Fibroblast of skin of left quadriceps (primary cell): Measurements from ENCODE around the gene UBE2J2.

ENCODE experiments used
- DNase-seq, 2 experiments: peaks; one replicate each; pipeline ENCODE4 v3.0.0-alpha.2; 2013; ENCODE audit warnings: low read depth in 2 of 2

UBE2J2 gene

DNA sequence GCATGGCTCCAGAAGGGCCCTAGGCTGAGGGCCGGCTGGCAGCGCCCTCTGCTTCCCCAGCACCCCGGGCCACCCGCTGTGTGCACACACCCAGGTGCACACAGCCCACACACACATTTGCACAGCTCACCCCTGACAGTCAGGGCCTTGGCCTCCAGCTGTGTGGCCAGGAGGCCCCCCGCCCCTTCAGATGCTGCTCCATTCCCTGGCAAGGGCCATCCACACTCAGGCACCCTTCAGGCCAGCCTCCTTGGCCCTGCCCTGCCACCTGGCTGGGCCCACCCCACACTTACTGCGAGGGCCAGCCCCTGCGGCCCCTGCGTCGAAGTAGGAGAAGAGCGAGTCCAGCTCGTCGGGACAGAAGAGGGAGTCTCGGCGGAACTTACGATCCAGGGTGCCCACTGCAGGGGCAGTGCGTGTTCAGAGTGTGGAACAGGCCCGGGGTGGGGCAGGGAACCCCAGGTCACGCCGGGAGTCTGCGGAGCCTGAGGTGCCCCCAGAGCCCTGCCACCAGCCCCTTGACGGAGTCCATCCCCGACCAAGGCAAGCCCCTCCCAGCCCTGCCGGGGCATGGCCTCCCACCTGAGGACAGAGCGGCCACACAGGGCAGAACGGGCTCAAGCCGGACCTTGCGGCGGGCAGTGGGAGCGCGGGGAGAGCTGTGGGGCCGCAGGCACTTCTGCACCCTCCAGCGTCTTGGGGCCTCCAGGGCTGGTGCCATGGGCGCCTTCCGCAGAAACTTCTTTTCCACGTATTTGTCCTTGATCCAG lies 21.7 kb upstream of the UBE2J2 start:
- DNase-seq, result no peak

DNA sequence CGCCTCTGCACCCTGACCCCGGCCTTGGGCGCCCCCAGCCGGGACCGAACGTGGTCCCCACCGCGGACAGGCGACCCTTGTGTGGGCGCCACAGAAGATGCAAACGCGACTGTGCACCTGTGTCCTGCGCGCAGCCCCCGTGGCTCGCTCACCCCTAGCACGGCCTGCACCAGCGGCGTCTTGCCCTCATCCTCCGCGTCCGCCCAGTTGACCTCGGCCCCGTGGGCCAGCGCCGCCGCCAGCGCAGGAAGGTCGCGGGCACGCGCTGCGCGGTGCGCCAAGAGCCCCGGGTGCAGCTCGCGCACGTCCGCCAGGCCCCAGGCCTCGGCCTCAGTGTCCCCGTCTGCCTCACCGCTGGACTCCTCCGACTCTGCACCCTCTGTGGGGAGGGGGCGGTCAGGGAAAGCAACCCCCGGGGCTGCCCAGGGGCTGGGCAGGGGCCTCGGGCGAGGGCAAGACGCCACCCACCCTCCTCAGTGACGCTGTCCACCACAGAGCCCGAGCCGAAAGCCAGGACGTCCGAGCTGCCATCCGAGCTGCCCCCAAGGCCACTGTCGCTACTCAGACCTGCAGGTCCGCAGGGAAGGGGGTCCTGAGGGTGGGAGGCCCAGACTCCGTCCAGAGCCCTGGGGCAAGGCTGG lies 20.7 kb upstream of the UBE2J2 start:
- no peak for DNase-seq

DNA sequence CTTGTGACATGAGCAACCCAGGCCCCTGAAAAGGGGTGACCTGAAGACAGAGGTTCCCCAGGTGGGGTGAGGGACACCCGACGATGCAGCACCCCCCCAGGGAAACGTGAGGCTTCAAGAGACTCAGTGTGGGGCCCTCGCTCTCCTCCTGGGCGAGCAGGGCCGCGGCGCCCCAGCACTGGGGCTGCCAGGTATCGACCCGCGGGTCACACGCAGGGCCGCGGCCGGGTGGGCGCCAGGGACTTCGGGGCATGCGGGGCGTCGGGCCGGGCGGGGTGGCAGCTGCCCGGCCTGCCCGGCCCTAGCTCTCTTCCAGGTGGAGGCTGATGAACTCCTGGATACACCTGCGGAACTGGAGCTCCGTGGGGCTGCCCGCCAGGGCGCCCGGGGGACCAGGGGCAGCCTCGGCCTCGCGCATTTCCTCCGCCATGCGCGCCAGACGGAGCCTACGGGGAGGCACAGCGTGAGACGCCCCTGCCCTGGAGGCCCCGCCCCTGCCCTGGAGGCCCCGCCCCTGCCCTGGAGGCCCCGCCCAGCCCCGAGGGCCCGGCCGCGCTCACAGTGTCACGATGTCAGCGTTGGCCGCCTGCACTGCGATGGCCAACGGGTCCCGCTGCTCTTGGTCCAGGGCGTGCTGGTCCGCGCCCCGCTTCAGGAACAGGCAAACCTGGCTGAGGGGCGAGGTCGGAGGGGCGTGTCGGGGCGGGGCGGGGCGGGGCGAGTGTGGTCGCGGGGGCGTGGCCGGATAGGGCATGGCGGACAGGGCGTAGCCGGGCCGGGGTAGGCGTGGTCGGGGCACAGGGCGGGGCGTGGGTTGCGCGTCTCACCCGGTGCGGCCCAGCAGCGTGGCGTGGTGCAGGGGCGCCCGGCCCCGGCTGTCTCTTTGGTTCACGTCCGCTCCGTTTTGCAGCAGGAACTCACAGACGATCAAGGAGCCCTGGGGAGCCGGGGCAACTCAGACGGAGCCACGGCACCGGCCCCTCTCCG lies 19.9 kb upstream of the UBE2J2 start:
- no peak for DNase-seq

DNA sequence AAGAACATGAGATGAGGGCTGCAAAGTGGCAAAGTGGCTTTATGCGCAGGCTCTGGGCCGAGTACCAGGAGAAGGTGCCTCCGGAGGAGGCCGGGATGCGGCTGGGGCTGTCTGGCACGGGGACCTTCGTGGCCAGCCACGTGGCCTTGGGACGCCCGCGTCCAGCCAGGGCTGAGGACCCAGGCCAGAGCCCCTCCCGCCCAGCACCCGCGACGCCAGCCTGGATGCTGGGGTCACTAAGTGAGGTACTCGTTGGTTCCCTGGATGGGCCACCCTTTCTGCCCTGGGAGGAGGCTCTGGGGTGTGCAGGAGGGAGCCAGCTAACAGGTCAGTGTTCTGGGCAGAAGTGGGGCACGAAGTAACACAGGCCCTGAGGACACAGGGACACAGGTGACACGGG lies 19.2 kb upstream of the UBE2J2 start:
- DNase-seq, result no peak

DNA sequence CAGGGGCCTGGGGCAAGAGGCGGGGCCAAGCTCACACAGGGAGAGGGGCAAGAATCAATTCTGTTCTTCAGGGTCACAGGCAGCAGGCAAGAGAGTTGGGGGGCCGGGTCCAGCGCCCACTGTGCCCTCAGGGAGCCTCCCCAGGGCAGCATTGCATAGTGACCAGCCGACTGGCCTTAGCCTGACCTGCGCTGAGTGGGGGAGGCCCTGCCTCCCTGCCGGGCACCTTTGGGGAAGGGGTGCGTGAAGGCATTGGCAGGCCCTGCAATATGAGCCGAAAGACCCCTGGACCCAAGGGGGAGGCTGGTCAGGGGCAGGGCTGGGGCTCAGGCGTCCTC lies 18.8 kb upstream of the UBE2J2 start:
- DNase-seq, result no peak

DNA sequence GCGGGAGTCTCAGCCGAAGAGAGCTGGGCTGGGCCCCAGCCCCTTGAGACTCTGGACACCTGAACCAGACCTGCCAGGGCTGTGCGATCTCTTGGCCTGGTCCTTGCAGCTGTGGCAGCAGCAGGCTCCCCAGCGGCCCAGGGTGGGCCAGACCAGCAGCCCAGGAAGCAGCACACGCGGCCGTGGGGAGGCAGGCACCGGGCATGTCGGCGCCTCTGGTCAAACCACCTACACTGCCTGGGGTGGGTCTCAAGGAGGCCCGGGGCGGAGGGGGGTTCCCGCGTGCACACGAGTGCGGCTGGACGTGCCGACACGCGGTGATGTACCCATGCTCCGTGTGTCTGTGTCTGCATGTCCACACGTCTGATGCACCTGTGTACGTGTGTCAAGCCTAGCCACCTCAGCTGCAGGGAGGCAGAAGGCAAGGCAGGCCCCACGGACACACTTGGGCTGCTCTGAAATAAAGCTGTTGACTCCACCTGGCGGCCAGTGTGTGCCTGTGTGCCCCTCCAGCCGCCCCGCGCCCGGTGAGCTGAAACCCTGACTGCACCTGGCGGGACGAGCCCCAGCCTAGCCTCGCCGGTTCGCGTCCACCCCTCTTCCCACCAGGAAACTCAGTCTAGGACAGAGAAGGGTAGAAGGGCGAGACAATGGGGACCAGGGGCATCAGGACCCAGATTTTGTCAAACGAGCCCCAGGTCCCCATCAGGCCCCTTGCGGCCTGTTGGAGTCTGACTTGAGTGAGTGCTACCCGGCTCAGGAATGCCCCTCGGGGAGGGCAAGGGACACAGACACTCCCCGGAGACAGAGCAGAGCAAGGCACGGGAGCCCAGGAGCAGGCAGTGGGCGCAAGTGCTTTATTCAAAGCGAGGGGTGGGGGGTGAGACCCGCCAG lies 18.1 kb upstream of the UBE2J2 start:
- no peak for DNase-seq

DNA sequence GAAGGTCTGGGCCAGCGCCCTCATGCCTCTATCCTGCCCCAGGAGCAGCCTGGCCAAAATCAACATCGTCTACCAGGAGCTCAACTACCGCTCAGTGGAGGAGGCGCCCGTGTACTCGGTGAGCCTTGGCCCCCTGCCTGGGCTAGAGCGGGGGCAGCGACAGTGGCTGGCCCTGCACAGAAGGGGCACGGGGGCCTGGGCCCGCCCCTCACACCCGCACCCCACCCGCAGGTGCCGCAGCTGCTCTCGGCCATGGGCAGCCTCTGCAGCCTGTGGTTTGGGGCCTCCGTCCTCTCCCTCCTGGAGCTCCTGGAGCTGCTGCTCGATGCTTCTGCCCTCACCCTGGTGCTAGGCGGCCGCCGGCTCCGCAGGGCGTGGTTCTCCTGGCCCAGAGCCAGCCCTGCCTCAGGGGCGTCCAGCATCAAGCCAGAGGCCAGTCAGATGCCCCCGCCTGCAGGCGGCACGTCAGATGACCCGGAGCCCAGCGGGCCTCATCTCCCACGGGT lies 17.4 kb upstream of the UBE2J2 start:
- no peak for DNase-seq

DNA sequence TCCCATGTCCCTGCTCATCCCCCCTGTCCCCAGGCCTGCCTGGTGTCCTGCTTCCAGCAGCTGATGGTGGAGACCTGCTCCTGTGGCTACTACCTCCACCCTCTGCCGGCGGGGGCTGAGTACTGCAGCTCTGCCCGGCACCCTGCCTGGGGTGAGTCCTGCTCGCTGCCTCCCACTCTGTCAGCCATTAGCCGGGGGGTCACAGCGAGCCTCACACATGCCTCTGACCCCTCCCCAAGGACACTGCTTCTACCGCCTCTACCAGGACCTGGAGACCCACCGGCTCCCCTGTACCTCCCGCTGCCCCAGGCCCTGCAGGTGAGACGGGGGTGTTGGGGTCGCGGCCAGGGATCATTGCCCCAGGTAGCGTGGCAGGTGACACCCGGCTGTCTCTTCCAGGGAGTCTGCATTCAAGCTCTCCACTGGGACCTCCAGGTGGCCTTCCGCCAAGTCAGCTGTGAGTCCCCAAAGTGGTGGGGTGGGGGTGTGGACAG lies 16.6 kb upstream of the UBE2J2 start:
- no peak for DNase-seq

DNA sequence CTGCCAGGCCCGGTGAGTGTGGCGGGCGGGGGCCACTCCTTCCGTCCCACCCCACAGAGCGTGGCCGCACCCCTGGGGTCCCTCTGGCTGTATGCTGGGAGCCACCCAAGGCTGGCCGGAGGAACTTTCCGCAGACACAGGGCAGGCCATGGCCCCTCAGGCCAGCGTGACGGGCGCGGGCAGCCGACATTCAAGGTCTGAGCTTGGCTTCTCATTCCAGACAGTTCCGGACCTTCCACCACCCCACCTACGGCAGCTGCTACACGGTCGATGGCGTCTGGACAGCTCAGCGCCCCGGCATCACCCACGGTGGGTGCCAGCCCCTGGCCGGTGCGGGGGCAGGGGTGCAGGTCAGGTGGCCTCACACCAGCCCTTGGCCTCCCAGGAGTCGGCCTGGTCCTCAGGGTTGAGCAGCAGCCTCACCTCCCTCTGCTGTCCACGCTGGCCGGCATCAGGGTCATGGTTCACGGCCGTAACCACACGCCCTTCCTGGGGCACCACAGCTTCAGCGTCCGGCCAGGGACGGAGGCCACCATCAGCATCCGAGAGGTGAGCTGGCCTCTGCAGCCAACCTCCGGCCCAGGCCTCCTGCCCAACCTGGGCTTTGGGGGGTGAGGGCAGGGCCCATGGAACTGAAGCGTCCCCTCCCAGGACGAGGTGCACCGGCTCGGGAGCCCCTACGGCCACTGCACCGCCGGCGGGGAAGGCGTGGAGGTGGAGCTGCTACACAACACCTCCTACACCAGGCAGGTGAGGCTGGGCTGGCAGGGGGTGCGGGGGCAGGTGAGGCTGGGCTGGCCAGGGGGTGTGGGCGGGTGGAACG lies 13.8 kb upstream of the UBE2J2 start:
- no peak for DNase-seq

DNA sequence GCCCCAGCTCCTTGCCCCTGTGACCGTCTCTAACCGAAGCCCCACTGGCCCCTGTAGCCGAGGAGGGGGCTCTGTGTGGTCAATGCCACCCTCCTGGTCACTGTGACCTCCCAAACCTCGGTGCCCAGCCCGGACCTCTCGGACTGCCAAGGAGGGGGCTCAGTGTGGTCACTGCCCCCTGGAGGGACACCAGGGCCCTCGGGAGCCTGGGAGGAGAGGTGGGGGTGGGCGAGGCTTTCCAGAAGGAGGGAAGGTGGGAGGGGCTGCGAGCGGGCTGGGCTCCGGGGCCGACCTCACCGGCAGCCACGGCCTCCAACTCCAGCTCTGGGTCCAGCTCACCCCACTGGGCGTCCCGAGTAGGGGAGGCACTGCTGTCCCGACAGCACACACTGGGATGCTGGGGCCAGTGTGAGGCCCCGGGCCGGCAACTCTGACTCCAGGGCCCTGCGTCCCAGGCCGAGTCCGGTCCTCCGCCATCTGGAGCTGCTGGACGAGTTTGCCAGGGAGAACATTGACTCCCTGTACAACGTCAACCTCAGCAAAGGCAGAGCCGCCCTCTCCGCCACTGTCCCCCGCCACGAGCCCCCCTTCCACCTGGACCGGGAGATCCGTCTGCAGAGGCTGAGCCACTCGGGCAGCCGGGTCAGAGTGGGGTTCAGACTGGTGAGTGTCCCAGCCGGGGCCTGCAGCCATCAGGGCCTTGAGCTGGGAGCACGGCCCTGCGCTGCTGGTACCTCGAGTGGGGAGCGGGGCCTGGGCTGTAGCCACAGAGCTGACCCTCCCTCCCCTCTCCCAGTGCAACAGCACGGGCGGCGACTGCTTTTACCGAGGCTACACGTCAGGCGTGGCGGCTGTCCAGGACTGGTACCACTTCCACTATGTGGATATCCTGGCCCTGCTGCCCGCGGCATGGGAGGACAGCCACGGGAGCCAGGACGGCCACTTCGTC lies 12.9 kb upstream of the UBE2J2 start:
- DNase-seq, result no peak

DNA sequence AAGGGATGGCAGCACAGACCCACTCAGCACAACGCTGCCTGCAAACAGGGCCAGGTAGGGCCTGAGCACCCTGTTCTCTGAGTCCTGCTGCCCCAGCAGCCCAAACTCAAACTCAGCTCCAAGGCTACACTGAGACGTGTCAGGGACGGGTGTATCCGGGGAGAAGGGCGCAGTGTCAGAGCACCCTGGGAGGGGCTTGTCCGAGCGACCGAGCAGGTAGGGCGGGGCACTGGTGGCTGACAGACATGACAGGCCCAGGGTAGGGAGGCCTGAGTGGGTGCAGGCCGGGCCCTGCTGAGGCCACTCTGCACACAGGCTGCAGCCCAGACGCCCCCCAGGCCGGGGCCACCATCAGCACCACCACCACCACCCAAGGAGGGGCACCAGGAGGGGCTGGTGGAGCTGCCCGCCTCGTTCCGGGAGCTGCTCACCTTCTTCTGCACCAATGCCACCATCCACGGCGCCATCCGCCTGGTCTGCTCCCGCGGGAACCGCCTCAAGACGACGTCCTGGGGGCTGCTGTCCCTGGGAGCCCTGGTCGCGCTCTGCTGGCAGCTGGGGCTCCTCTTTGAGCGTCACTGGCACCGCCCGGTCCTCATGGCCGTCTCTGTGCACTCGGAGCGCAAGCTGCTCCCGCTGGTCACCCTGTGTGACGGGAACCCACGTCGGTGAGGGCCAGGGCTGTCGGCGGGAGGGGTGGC lies 12.1 kb upstream of the UBE2J2 start:
- DNase-seq, result no peak

DNA sequence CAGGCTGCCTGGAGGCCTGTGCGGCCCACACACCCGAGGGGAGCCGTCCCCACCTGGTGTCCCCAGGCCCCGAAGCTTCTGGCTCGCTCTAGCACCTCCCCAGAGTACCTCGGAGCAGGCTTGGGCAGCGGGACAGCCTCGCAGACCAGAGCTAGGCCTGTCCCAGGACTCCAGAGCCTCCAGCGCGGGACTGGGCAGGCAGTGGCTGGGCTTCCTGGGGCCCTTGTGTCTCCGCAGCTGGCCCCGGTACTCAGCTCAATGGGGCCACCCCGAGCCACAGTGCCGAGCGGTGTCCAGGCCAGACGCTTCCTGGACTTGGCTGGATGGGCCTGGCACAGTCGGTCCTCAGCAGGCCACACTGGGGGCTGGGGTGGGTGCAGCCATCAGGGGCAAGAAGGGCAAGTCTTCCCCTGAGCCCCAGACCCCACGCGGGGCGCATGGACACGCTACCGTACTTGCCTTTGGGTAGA lies 11.5 kb upstream of the UBE2J2 start:
- DNase-seq, result no peak

DNA sequence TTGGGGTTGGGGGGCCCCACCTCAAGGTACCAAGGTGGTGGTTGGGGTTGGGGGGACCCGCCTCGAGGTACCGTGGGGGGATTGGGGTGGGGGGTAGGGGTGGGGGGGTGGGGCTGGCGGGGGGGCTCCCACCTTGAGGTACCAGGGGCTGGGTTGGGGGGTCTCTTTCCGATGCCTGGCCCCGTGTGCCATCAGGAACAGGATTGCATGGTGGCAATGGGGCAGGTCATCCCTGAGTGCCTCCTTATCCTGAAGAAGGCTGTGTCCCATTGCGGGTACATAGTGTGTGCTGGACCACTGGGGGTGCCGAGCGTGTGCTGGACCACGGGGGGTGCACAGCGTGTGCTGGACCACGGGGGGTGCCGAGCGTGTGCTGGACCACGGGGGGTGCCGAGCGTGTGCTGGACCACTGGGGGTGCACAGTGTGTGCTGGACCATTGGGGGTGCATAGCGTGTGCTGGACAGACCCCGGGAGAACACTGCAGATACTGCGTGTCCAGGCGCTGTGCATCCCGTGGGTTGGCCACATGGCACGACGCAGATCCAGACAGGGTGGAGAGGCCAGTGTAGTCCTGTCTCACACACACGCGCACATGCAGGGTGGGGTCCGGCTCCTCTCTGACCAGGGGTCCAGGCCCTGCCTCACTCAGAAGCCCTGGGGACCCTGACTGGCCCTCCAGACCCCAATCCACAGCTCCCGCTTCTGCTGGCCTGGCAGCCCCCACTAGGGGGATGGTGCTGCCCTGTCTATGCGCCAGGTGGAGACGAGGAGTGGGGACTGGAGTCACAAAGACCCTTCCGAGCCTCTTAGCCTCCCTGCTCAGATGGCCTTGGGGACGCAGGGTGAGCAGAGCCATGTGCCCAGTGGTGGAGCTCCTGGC lies 10.8 kb upstream of the UBE2J2 start:
- DNase-seq, result no peak

DNA sequence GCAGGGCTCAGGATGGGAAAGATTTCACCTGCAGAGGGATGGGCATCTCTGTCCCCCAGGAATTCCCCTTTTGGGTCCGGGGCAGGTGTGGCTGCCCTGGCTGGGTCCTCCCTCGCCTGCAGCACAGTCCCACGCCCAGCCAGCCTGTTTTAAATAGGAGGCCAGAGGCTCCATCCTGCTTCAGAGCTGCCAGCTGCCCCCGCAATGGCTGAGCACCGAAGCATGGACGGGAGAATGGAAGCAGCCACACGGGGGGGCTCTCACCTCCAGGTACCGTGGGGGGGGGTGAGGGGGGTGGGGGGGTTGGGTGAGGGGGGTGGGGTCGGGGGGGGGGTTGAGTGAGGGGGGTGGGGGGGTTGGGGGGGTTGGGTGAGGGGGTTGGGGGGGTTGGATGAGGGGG lies 10.2 kb upstream of the UBE2J2 start:
- DNase-seq, result no peak

DNA sequence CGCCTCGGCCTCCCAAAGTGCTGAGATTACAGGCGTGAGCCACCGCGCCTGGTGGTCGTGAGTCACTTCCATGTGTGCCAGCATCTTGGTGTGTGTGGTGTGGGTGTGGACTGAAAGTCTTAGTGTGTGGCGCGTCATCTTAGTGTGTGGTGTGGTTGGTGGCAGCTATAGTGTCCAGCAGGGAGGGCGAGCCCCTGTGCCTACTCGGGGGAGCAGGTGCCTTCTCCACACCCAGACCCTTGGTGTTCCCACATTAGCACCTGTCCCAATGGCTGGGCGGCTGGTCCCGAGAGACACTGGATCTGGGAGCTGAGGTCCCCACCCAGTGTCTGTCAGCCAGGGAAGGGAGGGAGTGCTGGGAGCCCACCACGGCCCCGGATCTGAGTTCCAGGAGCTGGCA lies 9.3 kb upstream of the UBE2J2 start:
- no peak for DNase-seq

DNA sequence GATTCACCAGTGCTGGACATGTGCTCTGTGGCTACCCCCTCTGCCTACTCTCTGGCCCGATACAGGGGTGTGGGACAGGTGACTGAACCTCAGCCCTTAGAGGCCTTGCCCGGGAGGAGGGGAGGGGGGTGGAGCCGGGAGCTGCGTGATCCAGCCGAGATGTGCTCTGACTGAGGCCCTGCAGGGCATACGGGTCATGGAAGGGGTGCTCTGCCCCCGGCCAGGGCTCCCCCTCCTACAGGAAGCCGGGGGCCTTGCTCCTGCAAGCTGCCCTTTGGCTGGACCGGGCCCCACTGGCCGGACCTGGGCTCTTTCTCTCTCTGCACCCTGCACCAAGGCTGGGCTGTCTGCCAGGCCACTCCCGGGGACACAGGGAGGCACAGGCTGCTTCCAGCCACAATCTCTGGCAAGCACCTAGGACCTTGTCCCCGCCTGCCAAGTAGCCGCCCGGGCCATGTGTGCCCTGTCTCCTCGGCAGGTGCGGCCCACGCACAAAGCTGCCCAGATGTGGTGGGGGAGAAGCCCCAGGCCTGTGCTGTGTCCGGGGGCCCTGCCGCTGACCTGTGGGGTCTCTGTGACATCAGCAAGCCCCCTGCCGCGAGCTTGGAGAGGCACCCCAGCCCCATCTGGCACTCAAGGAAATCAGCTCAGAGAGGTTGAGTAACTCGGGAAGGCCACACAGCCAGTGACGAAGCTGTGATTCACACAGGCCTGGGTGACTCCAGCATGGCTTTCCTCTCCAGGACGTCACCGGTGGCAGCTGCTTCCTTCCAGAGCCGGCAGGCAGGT lies 8.1 kb upstream of the UBE2J2 start:
- no peak for DNase-seq
